ENCODE measurements around the gene ASTN1. TPM values are rescaled to one million over a fixed set of nuclear protein-coding genes. Genes with fewer than 3 reads are reported as not detected.

ASTN1 gene
- total and polyA plus RNA-seq, 5 experiments from 2014 or later: not detected

DNA sequence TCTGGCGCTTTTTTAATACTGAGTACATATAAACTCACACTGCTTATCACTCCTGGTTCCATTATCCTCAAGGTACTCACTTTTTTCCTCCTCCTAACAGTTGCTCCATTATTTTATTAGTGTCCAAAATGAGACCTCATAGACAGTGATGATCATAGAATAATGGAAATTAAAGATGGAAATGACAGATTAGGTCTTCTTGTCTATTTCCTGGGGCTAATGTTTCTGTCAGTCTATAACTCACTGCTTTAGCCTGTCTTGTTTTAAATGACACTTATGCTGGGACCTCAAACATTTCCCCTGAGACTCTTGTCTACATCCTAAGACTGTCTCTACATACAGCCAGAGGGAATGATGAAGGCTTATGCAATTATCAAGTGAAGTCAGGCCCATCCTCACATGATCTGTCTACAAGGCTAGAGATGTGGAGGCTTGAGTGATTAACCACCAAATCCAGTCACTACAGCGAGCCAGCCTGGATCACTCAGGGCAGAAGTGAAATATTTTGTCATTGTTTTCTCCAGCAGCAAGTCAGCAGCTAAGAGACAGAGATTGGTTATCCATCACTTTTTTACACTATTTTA is 152.1 kb downstream of the ASTN1 start:
- H3K27ac Mint-ChIP-seq: no peak overlapping the region
- peaks cover 0 to 10% (median 2%) of the 10 kb centered on the region in 9 donors for H3K9me3 Mint-ChIP-seq
- ATAC-seq (no peak), DNase-seq (no peak)
- peaks cover 0 to 8% (median 0%) of the 10 kb centered on the region in 5 donors for H3K27me3 Mint-ChIP-seq
- no peak overlapping the region for H3K4me3 Mint-ChIP-seq
- POLR2A ChIA-PET: no interaction called here
- H3K4me1 Mint-ChIP-seq: no peaks in the 10 kb centered on the region
- H3K36me3 Mint-ChIP-seq: no peaks in the 10 kb centered on the region

GRCh38 chr1:177011508-177011907 is 153.0 kb downstream of the ASTN1 start:
- Mint-ChIP-seq H3K27me3 (peaks cover 0 to 8% (median 0%) of the 10 kb centered on the region in 5 donors), H3K4me1 (no peaks in the 10 kb centered on the region), H3K27ac (no peak overlapping the region), H3K4me3 (no peak overlapping the region), H3K36me3 (no peaks in the 10 kb centered on the region), H3K9me3 (peaks cover 0 to 10% (median 2%) of the 10 kb centered on the region in 9 donors)
- POLR2A ChIA-PET: no interaction called here
- ATAC-seq (no peak), DNase-seq (no peak)

- peaks cover 0 to 8% (median 0%) of the 10 kb centered on the region in 5 donors for H3K27me3 Mint-ChIP-seq
- no peak for DNase-seq
- no peaks in the 10 kb centered on the region for H3K4me1 Mint-ChIP-seq
- H3K4me3 Mint-ChIP-seq: no peak overlapping the region
- no peaks in the 10 kb centered on the region for H3K36me3 Mint-ChIP-seq
- no peak for ATAC-seq
- POLR2A ChIA-PET: no interaction called here
- no peak overlapping the region for H3K27ac Mint-ChIP-seq
- H3K9me3 Mint-ChIP-seq: peaks cover 0 to 10% (median 2%) of the 10 kb centered on the region in 9 donors
These were observed 154.2 kb downstream of the ASTN1 start for GRCh38 chr1:177010211-177010825.

DNA sequence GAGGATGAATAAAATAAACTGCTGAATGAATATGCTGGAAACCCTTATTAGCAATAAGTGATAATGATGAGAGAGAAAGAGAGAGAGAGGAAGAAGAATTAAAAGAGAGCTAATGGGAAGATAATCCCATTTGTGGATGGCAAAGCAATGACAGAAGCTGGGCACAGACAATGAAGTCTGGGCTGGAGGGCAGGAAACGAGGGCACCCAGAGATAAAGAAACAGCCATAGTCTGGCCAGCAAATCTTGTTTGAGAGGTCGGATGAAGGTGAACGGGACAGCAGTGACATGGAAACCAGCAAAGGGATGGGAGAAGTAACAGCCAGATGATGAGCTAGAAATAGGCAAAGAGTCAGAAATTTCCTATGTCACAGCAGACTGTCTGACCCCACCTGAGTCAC is 155.9 kb downstream of the ASTN1 start:
- ATAC-seq (no peak), DNase-seq (no peak)
- no peak overlapping the region for H3K27ac Mint-ChIP-seq
- no peaks in the 10 kb centered on the region for H3K36me3 Mint-ChIP-seq
- POLR2A ChIA-PET: no interaction called here
- H3K27me3 Mint-ChIP-seq: peaks cover 0 to 8% (median 0%) of the 10 kb centered on the region in 5 donors
- H3K9me3 Mint-ChIP-seq: peaks cover 0 to 9% (median 2%) of the 10 kb centered on the region in 9 donors
- H3K4me1 Mint-ChIP-seq: no peaks in the 10 kb centered on the region
- no peak overlapping the region for H3K4me3 Mint-ChIP-seq

GRCh38 chr1:177007437-177008161 is 156.9 kb downstream of the ASTN1 start:
- H3K4me3 Mint-ChIP-seq: no peak overlapping the region
- H3K27me3 Mint-ChIP-seq: peaks cover 0 to 8% (median 0%) of the 10 kb centered on the region in 5 donors
- peaks cover 0 to 4% (median 0%) of the 10 kb centered on the region in 9 donors for H3K9me3 Mint-ChIP-seq
- H3K27ac Mint-ChIP-seq: no peak overlapping the region
- DNase-seq (no peak), ATAC-seq (no peak)
- no peaks in the 10 kb centered on the region for H3K36me3 Mint-ChIP-seq
- no peaks in the 10 kb centered on the region for H3K4me1 Mint-ChIP-seq
- POLR2A ChIA-PET: no interaction called here

GRCh38 chr1:177002891-177003290 is 161.6 kb downstream of the ASTN1 start:
- POLR2A ChIA-PET: no interaction called here
- DNase-seq: no peak
- no peaks in the 10 kb centered on the region for H3K36me3 Mint-ChIP-seq
- no peak overlapping the region for H3K4me3 Mint-ChIP-seq
- no peaks in the 10 kb centered on the region for H3K27me3 Mint-ChIP-seq
- no peaks in the 10 kb centered on the region for H3K4me1 Mint-ChIP-seq
- ATAC-seq: no peak
- no peak overlapping the region for H3K27ac Mint-ChIP-seq
- H3K9me3 Mint-ChIP-seq: peaks cover 0 to 11% (median 0%) of the 10 kb centered on the region in 9 donors

DNA sequence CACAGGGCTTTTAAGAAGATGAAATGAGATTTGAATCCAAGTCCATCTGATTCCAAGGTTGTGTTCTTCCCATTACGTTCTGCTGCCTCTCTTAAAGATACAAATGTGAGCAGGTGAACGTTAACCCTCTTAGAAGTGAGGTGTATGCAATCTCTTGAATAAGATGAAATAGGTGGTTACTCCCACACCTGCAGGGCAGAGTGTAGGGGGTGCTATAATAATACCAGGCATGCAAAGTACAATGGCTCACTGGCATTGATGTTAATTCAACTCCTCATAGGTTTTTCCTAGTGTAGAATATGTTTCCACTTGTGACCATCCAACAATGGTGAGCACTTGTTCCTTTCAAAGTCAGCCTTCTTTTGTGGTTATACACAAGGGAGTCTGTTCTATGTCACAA is 163.0 kb downstream of the ASTN1 start:
- Mint-ChIP-seq H3K27me3 (peaks cover 0 to 4% (median 0%) of the 10 kb centered on the region in 5 donors), H3K4me1 (no peaks in the 10 kb centered on the region), H3K27ac (no peak overlapping the region), H3K9me3 (peaks cover 0 to 15% (median 2%) of the 10 kb centered on the region in 9 donors), H3K4me3 (no peak overlapping the region), H3K36me3 (no peaks in the 10 kb centered on the region)
- DNase-seq (no peak), ATAC-seq (no peak)
- POLR2A ChIA-PET: no interaction called here

- POLR2A ChIA-PET: no interaction called here
- H3K27me3 Mint-ChIP-seq: peaks cover 0 to 18% (median 4%) of the 10 kb centered on the region in 5 donors
- no peaks in the 10 kb centered on the region for H3K36me3 Mint-ChIP-seq
- no peaks in the 10 kb centered on the region for H3K4me1 Mint-ChIP-seq
- ATAC-seq: no peak
- H3K27ac Mint-ChIP-seq: no peak overlapping the region
- DNase-seq: no peak
- peaks cover 0 to 23% (median 3%) of the 10 kb centered on the region in 9 donors for H3K9me3 Mint-ChIP-seq
- no peak overlapping the region for H3K4me3 Mint-ChIP-seq
These were observed 166.2 kb downstream of the ASTN1 start for GRCh38 chr1:176998183-176998795.

DNA sequence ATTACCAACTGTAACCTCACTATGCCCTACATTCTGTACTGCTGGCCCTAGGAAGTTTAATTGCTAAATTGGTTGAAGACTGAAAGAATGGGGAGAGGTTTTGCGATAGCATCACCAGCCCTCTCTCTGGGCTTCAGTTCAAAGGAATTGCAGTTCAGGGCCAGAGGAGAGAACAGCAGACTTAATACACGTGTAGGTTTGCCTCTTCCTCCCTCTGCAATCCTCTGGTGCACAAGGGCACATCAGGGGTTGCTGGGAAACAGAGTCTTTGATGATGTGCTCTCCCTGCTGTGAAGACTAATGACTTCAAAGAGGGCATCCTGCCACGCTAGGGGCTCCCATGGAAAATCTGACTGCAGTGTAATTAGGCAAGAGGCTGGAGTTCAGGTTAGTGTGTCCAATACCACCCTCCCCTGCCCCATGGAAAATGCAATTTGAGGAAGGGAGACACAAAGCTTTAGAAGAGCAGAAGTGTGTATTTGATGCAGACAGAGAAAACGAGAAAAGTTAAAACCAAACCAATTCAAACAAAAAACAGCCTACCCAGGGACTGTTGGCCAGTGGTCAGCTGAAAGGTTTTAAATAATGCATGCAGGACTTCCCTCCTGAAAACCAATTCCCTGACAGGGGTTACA is 167.9 kb downstream of the ASTN1 start:
- ATAC-seq: no peak
- no peak overlapping the region for H3K4me3 Mint-ChIP-seq

GRCh38 chr1:176994931-176995596 is 169.4 kb downstream of the ASTN1 start:
- Mint-ChIP-seq H3K27ac (no peak overlapping the region), H3K36me3 (no peaks in the 10 kb centered on the region), H3K9me3 (peaks cover 0 to 25% (median 7%) of the 10 kb centered on the region in 9 donors), H3K4me3 (no peak overlapping the region), H3K4me1 (no peaks in the 10 kb centered on the region), H3K27me3 (peaks cover 0 to 22% (median 4%) of the 10 kb centered on the region in 5 donors)
- DNase-seq (no peak), ATAC-seq (no peak)
- POLR2A ChIA-PET: no interaction called here

More for the DNA sequence above, 167.9 kb downstream of the ASTN1 start:
- Mint-ChIP-seq H3K9me3 (peaks cover 0 to 20% (median 3%) of the 10 kb centered on the region in 9 donors), H3K27ac (no peak overlapping the region), H3K4me1 (no peaks in the 10 kb centered on the region), H3K36me3 (no peaks in the 10 kb centered on the region), H3K27me3 (peaks cover 0 to 18% (median 4%) of the 10 kb centered on the region in 5 donors)
- POLR2A ChIA-PET: no interaction called here
- DNase-seq: no peak

DNA sequence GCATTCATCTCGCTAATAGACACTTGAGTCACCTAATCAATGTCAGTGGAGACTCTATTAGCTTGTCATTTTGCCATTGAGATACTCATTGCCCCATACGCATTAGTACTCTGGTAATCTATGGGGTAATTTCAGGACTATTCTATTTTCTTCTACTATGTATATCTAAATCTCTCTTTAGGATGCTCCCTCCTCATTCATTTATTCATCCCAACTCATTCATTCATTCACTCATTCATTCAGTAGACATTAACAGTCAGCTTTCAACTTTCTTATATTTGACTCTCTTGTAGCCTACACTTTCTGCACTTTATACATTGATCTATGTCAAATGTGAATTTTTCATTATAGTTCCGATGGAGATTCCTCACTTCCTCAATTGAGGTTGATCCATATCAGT is 170.9 kb downstream of the ASTN1 start:
- peaks cover 0 to 22% (median 4%) of the 10 kb centered on the region in 5 donors for H3K27me3 Mint-ChIP-seq
- peaks cover 0 to 20% (median 7%) of the 10 kb centered on the region in 9 donors for H3K9me3 Mint-ChIP-seq
- no peak for DNase-seq
- POLR2A ChIA-PET: no interaction called here
- no peak overlapping the region for H3K27ac Mint-ChIP-seq
- no peak overlapping the region for H3K4me3 Mint-ChIP-seq
- no peaks in the 10 kb centered on the region for H3K36me3 Mint-ChIP-seq
- no peak for ATAC-seq
- no peaks in the 10 kb centered on the region for H3K4me1 Mint-ChIP-seq

- peaks cover 0 to 17% (median 5%) of the 10 kb centered on the region in 5 donors for H3K27me3 Mint-ChIP-seq
- no peaks in the 10 kb centered on the region for H3K4me1 Mint-ChIP-seq
- no peak for ATAC-seq
- POLR2A ChIA-PET: no interaction called here
- peaks cover 0 to 8% (median 0%) of the 10 kb centered on the region in 9 donors for H3K9me3 Mint-ChIP-seq
- DNase-seq: no peak
- H3K27ac Mint-ChIP-seq: no peak overlapping the region
- no peaks in the 10 kb centered on the region for H3K36me3 Mint-ChIP-seq
- H3K4me3 Mint-ChIP-seq: no peak overlapping the region
These were observed 174.8 kb downstream of the ASTN1 start for GRCh38 chr1:176989754-176990153.

Measured in naive thymus-derived CD8-positive, alpha-beta T cell (primary cell).